ENCODE data around the gene URB1.

Gene URB1

DNA sequence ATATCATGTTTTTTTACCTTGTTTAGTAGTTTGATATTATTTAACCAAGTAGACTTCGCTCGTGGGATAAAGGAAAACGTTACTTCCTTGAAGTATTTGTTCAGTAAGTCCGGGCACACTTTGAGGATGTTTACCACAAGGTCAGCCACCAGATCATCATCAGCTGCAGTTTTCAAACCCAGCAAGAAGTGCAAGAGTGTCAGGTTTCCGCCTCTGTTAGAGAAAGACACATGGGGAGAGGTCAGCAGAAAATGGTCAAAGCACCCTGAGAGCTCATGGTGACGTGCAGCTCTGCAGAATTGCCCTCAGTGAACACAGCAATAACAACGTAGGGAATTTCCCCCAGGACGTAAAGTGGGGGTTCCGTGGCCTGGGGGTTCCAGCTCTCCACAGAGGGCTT lies 24.4 kb downstream of the URB1 start:
- DNase-seq: no peak

DNA sequence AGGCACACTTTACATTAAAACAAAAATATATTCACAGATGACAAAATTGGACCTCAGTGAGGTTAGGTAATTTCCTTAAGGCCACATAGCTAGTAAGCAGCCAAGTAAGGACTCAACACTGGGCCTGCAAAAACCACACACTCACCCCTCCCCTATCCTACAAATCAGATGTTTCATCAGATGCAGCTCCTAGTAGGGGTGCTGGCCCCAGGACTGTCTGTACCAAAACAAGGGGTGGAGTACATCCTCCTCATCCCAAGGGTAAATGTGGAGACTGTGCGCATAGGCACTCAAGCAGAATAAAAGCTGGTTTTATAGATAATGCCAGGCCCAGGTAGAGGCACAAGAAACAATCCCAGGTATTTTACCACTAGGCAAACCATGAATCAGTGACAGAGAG lies 25.7 kb downstream of the URB1 start:
- no peak for DNase-seq

DNA sequence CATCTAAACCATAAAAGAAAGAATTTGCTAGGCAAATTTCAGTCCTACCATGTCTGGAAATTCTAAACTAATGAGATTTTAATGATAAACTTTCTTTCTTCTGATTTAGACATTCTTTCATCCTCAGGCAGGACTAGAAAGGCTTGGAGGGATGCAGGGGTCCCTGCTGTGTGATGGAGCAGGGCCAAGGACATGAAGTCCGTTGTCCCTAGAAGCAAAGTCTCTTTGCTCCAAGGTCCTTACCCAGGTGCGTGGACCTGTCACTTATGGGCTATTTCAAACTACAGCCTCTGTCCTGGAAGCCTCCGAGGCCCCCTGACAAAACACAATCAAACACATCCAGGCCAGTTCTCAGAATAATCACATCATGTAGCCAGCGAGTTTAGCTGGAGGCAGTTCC lies 26.6 kb downstream of the URB1 start:
- DNase-seq: no peak

- DNase-seq: no peak
These were observed 28.0 kb downstream of the URB1 start for GRCh38 chr21:32364796-32365195.

DNA sequence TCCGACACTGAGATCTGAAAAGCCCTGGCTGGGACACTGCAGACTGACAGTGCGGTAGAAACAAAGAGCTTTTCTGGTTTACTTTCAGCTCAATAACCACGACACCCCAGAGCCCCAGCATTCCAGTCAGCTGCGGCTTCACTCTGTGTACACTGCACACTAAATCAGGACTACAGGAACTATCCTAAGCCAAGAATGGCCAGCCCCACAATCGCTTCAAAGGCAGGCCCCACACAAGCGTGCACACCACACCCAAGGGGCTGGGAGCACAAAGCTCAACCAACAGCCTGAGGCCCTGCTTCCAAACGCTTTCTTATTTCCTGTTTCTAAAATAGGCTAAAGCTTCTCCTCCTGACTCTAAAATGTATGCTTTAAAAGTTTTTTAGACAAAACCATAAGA lies 28.4 kb downstream of the URB1 start:
- no peak for DNase-seq

GRCh38 chr21:32360401-32360975 lies 32.3 kb downstream of the URB1 start:
- no peak for DNase-seq

GRCh38 chr21:32359719-32360260 lies 33.0 kb downstream of the URB1 start:
- DNase-seq: no peak

DNA sequence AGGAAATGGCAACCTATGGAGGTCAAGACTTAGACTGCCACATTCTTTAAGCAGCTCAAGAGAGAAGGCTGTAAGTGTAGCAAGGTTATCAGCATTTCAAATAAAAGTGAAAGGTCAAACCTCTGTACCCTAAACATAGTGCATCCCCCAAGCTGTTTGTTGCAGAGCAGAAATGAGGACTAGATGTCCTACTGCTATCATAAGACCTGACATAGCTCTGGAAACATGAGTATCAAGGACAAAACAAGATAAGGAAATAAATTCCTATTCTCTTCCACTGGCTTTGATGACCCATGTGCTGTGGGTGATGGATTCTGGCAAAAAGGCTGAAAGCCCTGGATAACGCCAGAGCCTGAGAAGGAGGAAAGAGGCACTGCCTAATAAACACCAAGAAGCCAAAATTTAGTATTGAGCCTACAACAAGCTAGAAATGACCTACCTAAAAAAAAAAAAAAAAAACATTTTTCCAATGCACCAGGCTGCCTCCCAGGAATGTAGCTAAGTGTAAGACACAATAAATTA lies 35.9 kb downstream of the URB1 start:
- no peak for DNase-seq

- no peak for DNase-seq
These were observed 39.7 kb downstream of the URB1 start for GRCh38 chr21:32353002-32353711.

- no peak for DNase-seq
These were observed 40.3 kb downstream of the URB1 start for GRCh38 chr21:32352526-32352925.

DNA sequence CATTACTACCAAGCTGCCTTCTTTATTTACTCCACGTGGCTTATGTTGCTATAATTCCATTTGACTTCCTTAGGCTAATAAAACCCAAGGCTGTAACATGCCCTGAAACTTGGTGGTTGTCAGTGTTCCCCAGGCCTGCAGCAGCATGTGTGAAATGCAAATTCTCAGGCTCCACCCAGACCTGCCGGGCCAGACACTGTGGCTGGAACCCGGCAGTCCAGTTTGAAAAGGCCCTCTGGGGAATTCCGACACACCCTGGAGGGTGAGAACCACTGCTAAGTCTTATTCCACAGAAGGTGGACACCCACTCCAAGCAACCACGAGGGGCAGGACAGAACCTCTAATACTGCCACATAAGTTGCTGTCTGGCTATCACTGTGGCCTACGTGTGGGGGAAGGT lies 41.4 kb downstream of the URB1 start:
- DNase-seq: no peak

DNA sequence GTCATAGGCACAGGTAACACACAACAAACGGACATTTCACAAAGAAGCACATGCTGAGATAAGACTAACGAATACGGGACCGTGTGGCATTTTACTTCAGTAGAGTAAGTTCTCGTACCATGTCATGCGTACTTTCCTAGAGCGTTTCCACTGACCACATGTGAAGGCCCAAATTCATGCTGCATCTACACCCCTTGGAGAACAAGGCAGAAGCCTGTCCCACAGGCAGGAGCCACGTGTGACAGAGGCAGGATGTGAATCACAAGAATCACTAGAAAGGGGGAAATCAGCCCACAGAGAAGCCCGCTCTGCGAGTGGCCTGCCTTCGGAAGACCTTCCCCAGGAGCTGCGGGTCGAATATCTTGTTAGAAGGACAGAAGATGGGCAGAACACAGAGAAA lies 41.8 kb downstream of the URB1 start:
- no peak for DNase-seq

- DNase-seq: no peak
These were observed 42.4 kb downstream of the URB1 start for GRCh38 chr21:32350211-32350980.

DNA sequence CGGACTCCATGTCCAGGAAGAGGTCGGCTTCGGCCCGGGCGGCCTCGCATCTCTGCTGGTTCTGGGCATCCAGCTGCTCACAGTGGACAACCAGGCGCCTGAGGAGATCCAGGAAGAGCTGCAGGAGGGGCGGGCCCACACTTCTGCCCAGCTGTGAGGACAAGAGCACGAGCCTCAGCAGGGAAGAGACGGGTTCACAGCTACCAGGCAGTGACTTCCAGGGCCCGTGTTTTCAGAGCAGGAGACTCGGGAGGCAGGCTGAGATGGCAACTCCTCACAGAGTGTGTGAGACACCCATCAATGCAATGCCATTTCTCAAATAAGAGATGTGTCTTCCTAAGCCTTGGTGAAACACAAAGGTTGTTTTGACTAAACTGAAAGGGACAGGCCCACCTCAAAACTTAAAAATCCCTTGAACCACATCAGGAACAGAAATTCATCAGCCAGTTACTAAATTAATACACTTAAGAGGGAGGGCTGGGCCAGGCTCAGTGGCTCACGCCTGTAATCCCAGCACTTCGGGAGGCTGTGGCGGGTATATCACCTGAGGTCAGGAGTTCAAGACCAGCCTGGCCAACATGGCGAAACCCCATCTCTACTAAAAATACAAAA lies 43.4 kb downstream of the URB1 start:
- no peak for DNase-seq

GRCh38 chr21:32348604-32349332 lies 44.0 kb downstream of the URB1 start:
- DNase-seq: no peak

GRCh38 chr21:32347977-32348376 lies 44.8 kb downstream of the URB1 start:
- no peak for DNase-seq

DNA sequence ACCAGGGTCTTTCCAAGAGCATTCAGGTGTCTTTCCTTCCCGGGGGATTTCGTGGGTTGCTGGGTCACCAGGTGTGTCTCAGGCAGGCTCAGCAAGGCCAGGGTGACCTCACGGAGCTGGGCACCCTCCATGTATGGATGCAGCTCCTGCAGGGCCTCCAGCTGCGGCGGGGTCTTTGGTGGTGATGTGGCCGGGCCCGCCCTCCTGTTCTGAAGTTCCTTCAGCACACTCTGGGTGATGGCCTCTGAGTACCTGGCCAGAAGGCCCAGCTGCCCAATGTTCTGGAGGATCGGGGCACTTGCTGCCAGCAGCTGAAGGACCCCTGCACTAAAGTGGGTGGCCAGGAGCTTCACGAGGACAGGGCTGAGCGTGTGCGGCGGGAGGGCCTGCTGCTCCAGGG lies 45.5 kb downstream of the URB1 start:
- no peak for DNase-seq

GRCh38 chr21:32346951-32347350 lies 45.9 kb downstream of the URB1 start:
- DNase-seq: no peak

- no peak for DNase-seq
These were observed 51.7 kb downstream of the URB1 start for GRCh38 chr21:32340863-32341848.

DNA sequence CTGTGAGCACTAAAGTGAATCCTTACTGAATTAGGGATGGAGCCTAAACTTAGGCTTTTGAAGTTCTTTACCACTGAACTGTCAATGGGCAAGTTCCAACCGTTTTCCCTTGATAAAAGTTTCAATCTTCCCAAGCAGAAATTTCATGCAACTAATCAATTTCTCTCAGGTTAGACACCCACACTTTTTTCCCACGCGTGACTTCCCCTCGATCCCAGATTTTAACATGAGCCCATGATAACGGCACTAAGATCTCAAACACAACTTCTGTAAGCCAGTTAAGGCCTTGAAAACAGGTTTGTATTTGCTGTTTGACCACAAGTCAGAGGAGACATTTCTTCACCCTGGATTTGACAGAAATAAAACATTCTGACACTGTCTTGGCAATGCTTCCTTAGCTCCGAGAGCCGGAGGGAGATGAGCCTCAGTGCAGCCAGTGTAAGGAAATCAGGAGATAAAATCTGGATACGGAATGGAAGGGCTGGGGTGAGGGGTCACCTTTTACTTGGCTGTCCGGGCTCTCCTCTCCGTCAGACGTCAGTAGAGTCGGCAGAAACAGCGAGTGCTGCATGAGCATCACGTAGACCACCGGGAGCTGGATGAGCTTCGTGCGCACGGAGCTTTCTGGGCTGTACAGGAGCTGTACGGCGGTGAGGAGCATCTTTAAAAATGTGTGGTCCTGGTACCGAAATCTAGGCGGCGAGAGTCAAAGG lies 54.4 kb downstream of the URB1 start:
- DNase-seq: no peak

DNA sequence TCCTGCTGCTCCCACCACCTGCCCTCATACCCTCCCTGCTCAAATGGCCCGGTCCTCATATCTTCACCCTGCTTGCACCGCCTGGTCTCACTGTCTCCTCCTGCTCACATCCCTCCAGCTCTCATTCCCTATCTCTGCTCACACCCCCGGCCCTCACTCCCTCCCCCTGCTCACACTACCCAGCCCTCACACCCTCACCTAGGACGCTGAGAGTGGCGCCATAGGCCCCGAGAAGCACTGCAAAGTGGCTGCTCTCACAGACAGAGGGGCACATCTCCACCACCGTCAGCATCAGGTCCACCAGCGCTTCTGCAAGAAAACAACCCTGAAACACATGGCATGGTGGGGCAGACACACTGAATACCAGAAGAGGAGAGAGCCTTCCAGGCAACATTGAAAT lies 55.6 kb downstream of the URB1 start:
- no peak for DNase-seq

Measured in KG1 (cell line).